HG02970 (cell line): ENCODE results near the gene DYNLT1.
"Not testable (repeated sequence)": the region's sequence is repeated elsewhere in the genome, so short reads cannot be mapped to it uniquely, and the experiment has no call there.

ENCODE experiments used
- ATAC-seq: cut with Tn5 transposase; IDR thresholded peaks from one replicate; pipeline ENCODE4 v1.9.1; 2021; ENCODE audit warnings: mild to moderate bottlenecking, moderate library complexity, moderate number of reproducible peaks; ENCODE audit not compliant: unreplicated experiment, low FRiP score

Gene DYNLT1

DNA sequence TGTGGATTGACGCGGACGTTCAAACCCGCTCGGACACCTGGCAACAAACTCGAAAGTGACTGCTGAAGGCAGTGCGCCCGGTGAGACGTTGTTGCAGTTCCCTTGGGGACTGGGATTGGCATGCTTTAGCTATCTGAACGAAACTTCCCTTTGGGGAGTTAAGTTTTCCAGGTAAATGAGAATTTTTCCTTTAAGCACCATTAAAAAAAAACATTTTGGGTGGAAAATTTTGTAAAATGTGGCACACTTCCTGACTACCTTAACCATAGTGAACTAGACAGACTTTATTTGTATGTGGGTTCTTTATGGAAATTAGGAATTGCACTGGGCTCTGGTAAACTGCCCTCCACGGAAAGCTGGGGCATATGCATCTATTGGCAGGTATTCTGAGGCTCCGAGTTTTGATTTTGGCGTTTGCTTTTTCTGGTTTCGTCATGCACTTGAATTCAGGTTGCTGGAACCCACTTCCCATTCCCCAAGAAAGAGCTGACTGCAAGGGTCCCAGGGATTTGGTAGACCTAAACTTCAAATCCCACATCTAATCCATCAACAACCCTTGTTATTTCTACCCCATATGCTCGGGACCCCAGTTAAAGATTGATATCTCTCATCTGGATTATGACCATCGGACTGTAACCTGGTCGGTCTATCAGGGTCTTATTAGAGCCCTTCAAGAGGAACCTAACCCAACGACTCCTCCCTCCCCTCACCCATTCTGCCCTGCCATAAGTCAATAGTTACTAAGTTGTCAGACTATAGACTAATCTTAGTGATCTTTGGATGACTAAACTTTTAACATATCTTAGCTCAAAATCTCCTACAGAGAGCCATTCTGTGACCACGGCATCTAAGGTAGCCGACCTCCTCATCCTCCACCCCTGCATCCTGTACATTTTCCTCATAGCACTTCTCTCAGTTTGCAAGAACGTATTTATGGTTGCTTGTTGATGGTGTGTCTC is 800 bp upstream of the DYNLT1 start:
- no peak for ATAC-seq

DNA sequence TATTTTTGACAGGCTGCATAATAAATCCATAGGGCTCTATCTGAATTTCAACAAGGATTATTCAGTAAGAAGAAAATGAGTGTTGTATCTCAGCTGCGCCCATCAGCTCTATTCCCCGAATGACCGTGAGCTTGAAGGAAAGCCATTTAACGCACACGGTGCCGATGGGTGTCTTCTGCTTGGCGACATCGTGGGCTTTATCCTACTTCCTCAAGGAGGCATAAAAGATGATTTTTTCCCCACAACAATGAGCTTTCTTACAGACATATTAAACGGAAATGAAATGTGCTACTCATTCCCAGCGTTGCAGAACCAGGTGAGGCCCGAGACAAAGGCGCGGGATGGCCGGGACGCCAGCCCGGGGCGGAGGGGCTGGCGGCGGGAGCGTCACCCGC is 710 bp downstream of the DYNLT1 start:
- no peak for ATAC-seq

DNA sequence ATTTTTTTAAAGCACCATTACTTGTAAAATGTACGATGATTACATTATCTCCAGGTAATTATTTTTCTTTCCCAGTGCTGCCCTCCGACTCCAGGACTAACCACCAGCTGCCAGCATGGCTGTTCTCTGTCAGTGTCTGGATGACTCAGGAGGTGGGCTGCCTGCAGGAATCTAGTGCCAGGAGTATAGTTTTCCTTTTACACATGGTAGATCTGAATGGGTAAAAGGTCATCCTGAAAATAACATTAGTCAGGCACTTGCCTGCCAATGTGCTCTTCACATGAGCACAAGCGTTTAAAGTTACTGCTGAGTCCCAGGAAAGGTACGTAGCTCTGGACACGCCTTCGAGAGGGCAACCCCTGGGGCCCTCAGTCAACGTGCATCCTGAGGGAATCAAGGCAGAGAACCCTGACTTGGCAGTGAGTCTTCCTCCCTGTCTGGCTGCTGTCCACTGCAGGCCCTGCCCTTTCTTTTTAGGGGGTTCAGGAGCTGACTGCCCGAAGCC is 2.4 kb downstream of the DYNLT1 start:
- ATAC-seq = no peak

DNA sequence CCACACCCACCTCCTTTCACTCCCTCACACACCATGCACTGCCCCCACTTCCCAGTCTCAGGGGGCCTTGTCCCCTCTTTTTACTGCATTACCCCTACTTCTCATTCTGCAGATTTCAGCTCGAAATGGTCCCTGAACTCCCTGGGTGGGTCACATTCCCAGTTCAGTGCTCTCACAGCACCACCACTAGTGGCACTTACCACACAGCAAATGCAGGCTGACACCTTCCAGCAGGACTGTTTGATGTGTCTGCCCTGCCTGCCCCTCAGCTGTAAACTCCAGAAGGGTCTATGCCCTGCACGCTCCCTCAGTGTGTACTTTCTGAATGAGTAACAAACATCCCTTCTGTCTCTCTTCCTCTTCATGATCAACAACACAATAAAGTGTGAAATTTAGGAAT is 4.0 kb downstream of the DYNLT1 start:
- ATAC-seq = no peak

DNA sequence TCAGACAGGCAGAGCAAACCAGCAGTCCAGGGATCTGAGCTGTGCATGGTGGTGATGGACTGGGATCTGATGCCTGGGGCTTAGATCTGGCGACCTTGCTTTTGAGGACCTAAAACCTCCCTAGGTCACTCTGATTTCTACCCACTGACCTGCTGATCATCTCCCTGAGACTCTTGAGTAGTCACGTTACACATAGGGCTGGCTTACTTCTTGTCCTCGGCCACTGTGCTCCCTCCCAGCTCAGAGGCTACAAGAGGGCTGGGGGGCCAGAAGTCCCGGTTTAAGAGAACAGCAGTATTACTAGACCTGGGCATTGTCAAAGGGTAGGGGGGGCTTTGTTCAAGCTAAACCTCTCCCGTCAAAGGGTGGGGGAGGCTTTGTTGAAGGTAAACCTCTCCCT is 5.5 kb downstream of the DYNLT1 start:
- ATAC-seq = no peak

DNA sequence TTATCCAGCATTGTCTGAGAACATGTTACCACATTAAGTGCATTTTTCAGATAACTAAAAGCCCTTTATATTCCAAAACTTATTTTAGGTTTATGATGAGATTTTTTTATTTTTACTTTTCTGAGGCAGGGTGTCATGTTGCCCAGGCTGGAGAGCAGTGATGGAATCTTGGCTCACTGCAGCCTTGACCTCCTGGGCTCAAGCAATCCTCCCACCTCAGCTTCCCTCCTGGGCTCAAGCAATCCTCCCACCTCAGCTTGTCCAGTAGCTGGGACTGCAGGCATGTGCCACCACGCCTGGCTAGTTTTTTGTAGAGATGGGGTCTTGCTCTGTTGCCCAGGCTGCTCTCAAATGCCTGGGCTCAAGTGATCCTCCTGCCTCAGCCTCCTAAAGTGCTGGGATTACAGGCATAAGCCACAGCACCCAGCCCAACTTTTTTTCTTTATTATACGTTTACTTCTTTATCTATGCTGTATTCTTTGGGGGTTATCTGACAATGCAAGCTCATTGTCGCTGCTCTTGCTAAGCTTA is 6.2 kb downstream of the DYNLT1 start:
- no peak for ATAC-seq

DNA sequence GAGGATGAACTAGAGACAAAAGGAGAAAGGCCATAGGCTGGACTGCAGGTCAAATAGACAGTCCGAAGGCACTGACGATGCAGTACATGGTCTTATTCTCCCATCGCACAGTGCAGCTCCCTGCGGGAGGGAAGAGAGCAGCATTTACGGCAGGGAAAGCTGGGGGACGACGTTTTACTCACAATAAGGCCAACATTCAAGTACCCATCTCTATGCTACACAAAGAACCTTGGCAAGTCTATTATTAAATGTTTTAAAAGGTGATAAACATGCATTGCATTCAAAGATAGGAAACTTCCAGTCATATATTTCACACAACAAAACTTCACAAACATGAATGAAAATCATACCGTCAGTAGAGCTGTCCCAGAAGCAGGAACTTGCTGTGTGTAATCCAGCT is 7.8 kb downstream of the DYNLT1 start:
- no peak for ATAC-seq

DNA sequence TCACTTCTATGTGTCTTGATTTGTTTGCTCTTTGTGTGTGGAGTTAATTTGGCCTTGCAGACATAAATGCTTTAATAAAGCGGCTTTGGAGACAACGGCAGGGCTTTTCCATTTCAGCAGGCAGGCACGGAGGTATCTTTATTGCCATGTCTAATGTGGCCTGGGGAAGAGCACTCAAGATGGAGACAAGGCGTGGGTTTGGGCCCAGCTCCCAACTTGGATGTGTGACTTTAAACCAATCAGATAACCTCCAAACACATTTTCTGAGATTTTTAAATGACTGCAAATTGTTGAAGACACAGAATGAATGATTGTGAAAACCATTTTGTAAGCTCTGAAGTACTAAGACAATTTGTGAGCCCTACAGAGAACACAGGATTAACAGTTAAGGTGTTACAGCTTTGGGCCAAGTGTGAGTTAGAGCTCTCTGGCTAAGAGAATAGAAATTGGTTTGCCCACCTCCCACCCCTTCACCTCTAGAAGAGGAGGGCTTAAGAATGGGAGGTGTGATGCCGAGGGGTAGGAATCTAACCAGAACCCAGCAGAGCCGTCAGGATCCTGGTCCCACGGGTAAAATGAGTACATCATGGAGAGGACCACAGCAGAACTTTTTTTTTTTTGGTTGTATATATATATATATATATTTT is 9.0 kb downstream of the DYNLT1 start:
- ATAC-seq = no peak

DNA sequence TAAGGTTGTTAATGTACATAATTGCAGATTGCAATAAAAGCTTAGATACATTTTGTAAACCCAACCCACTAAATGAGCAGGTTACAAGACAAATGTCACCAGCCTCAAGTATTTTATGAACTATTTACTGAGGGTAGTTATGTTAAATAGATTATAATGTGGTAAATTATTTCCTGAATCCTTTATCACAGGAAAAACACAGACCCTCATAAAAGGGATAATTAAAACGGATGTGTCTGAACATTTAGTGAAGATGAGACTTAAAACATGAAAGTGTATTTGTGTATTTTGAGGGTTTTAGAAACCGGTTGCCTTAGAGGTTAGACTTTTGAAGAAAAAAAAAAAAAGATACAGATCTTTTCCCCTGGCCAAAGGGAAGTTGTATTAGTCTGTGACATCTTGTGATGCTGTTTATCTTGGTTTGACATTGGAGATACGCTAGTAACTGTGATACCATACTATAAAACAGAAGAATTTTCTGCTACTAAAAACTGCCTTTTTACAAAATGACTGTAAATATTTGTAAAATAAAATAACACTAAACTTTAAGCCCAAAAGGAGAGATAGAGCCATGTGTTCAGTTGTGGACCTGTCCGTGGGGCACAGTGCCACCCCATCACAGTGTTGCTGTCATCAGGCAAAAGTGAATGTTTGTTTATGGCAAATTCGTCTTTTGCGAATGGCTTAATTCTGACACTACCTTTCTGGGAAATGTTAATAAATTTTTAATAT is 9.7 kb downstream of the DYNLT1 start:
- ATAC-seq = no peak

DNA sequence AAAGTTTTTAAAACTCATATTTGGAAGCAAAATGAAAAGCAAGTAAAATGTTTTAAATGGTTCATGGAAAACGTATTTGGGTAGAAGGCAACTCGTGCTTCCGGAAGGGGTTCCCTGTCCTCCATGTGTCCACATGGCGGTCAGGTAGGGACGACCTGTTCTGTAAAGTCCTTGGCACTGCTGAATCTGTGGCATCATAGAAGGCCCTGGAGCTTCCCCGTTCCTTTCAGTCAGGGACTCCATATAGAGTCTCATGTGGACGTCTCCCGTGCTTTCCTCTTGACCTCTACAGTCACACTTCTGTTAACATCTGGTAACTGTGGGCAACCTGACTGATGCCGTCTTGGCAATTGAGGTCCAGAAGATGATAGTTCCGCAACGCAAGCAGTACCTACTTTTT is 11.4 kb downstream of the DYNLT1 start:
- ATAC-seq = no peak

DNA sequence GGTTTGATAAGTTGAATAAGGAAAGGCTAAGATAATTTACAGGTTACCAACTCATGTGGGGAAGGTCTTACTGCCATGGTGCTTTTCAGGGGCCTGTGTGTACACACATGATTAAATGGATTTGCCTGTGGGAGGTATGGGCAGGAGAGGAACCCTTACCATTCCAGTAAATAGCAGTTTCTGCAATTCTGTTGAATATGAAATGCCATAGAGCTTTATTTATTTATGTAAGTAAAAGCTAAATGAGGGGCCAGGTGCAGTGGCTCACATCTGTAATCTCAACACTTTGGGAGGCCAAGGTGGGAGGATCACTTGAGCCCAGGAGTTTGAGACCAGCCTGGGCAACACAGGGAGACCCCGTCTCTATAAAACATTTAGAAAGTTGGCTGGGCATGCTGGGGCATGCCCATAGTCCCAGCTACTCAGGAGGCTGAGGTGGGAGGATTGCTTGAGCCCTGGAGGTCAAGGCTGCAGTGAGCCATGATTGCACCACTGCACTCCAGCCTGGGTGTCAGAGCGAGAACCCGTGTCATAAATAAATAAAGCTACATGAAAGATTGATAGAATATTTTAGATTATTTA is 11.9 kb downstream of the DYNLT1 start:
- ATAC-seq = not testable (repeated sequence)

DNA sequence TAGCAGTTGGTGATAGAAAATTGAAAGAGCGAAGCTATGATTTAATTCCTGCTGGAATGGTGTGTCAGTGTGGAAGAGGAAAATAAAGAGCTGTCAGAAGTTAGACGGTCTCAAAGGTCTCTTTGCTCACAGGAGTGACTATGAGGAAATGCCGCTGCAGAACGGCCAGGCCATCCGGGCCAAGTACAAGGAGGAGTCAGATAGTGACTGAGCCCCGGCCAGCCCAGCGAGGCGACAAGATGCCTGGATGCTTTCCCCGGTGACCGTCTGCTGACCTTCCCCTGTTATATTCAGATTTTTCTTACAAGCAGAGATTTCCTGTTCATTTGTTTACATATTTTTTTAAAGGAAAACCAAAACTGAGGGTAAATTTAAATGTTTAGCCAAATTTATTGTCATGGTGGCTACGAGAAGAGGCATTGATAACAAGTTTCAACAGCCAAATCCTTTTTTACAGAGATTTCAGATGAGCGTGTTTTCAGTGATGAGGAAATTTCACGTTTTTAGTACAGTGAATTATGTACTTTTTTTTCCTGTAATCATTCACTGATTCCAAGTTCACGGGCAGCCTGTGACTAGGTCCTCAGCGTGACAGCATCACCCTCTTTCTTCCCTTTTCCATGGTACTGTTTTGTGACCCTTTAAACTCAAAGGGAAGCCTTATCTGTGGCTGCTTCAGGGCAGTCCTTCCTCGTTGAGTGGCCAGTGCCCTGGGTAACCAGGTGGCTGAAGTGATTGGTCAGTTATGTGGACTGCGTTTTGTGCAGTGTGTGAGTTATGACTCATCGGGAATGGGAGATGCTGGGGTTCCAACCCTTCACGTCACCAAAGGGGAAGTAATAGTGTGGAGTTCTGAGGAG is 12.6 kb downstream of the DYNLT1 start:
- no peak for ATAC-seq

DNA sequence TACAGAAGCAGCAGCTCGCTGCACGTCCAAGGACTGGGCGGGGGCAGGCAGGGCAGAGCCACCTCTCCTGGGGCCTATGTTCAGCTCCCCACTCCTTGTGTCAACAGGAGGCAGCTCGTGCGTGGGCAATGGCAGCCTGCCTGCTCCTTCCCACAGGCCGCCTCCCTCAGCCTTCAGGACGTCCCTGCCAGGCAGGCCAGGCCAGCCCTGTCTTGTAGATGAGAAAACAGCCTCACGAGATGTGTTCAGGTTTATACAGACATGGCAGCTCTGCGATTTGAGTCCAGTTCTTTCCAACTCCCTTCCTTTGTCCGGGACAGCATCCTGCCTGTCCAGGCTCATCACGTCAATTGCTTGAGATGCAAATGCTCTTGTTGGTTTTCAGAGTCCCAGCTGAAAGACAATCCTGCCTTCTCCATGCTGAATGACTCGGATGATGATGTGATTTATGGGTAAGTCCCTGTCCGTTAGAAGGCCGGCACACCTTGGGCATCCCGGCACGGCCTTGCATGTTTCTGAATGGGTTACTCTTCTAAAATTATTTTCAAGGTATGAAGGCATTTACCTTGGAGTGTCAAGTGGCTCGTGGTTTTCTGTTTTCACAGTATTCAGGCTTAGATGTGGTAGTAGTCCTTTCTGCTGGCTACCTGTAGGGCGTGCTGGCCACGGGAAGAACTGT is 13.5 kb downstream of the DYNLT1 start:
- no peak for ATAC-seq

DNA sequence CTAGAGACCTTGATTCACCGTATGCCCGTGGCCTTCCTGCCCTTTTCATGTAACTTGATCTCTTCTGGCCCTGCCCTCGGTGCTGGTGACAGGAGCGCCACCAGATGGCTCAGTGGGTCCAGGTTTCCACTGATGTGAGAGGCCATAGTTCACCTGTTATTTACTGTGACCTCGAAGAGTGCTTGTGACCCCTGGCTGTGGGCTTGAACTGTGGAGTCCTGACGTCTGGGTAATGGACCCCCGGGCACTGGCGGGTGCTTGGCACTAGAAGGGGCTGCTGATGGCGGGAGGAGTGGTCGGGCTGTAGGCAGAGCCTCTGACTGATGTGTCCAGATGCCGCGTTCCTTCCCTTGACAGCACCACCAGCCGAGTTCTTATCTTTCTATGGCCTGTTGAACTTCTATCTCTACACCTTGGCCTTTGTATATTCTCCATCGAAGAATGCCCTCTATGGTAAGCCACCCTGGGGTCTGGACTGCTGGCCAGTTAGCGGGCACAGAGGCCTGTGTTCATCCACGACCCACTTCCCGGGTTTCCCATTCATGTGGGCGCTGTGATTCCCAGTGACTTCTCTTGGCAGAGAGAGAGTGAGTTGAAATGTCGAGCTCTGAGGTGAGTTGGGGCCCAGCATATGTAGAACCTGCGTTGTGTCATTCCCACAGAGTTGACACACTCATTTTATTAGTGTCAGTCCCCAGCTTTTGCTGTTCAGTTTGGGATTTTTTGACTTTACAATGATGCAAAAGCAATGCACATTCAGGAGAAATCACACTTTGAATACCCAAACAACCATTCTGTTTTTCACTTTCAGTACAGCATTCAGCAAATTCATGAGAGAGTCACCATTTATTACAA is 14.9 kb downstream of the DYNLT1 start:
- ATAC-seq = no peak

DNA sequence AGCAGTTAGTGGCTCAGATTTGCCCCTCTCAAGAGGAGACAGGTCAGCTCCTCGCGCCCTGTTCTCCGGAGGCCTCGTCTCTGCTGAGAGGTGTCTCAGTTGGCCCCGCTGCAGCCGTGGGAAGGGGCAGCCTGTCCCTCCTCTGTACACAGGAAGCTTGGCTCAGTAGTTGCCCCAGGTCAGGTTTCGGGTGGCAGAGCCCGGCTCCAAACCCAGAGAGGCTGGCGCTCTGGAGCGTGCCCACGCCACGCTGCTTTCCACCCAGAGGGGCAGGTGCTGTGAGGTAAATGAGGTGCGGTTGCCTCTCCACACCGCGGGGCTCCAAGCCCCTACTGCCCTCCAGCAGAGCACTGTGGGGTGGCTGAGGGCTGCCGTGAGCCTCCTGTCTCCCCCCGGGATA is 16.0 kb downstream of the DYNLT1 start:
- no peak for ATAC-seq

DNA sequence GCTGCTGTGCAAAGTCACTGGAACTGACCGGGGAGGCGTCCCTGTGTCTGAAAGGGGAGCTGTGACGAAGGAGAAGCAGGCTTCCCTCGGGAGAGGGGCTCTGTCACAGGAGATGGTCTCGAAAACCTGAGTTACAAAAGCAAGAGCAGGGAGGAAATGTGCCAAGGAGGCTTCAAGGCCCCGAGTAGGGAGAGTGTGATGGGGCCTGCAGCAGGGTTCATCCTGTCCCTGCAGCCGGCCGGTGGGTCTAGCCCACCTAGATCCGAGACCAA is 16.7 kb downstream of the DYNLT1 start:
- ATAC-seq = no peak

DNA sequence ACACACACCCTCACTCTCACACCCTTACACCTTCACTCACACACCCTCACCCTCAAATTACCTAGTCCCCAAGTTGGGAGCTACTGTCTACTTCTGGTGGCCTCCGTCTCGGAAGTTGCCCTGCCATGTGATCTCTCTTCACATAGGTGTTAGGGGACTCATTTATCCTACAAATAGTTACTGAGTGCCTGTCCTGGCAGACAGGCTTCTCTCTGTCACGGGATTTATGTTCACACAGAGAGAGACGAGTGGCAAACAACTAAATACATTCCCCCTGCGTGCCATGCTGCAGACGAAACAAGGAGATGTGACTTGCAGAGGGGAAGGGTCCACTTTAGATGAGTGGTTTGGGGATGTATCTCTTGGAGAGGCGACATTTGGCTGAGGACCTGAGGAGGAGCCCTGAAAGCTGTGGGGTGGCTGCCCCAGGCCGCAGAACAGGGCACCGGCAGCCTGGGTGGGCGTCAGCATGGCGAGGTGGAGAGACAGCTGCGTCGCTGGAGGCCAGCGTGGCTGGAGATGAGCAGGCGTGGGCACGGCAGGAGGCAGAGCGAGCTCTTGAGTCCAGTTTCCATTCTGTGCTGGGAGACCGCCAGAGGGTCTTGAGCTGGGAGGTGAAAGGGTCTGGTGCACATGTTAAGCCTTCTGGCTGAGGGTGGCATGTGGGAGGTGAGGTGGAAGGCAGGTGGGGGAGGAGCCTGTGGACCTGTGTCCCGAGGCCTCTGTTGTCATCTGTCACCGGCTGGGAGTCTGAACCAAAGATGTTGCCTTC is 17.2 kb downstream of the DYNLT1 start:
- no peak for ATAC-seq
